ENCODE data around the gene ITPR1.

ITPR1 gene

GRCh38 chr3:4862973-4863372 lies 369.8 kb downstream of the ITPR1 start:
- Histone ChIP-seq H3K4me1 (peaks cover 12% of the 10 kb centered on the region), H3K27ac (no peak overlapping the region), H3K36me3 (no peaks in the 10 kb centered on the region), H3K27me3 (no peaks in the 10 kb centered on the region), H3K9ac (no peak overlapping the region), H3K4me2 (no peak overlapping the region), H4K20me1 (no peaks in the 10 kb centered on the region), H3K9me3 (peaks cover 15% of the 10 kb centered on the region), H3K4me3 (no peak overlapping the region)
- no peak for TF ChIP-seq Cebpa-rat (IDR thresholded peaks at IDR 0.05)

GRCh38 chr3:4864503-4864902 lies 371.4 kb downstream of the ITPR1 start:
- Histone ChIP-seq H3K9me3 (peaks cover 15% of the 10 kb centered on the region), H4K20me1 (no peaks in the 10 kb centered on the region), H3K27me3 (no peaks in the 10 kb centered on the region), H3K27ac (no peak overlapping the region), H3K4me3 (no peak overlapping the region), H3K4me2 (no peak overlapping the region), H3K4me1 (peaks cover 21% of the 10 kb centered on the region), H3K36me3 (no peaks in the 10 kb centered on the region), H3K9ac (no peak overlapping the region)
- TF ChIP-seq Cebpa-rat (IDR thresholded peaks at IDR 0.05): no peak

- no peaks in the 10 kb centered on the region for H3K27me3 ChIP-seq
- no peak overlapping the region for H3K4me3 ChIP-seq
- H3K36me3 ChIP-seq: no peaks in the 10 kb centered on the region
- peaks cover 13% of the 10 kb centered on the region for H3K9me3 ChIP-seq
- H3K27ac ChIP-seq: no peak overlapping the region
- peaks cover 21% of the 10 kb centered on the region for H3K4me1 ChIP-seq
- no peak overlapping the region for H3K4me2 ChIP-seq
- TF ChIP-seq Cebpa-rat (IDR thresholded peaks at IDR 0.05): no peak
- no peak overlapping the region for H3K9ac ChIP-seq
- no peaks in the 10 kb centered on the region for H4K20me1 ChIP-seq
These were observed 372.6 kb downstream of the ITPR1 start for GRCh38 chr3:4865714-4866113.

- no peak overlapping the region for H3K9ac ChIP-seq
- H3K36me3 ChIP-seq: no peaks in the 10 kb centered on the region
- H3K27ac ChIP-seq: no peak overlapping the region
- TF ChIP-seq Cebpa-rat (IDR thresholded peaks at IDR 0.05): no peak
- no peak overlapping the region for H3K4me3 ChIP-seq
- H3K4me1 ChIP-seq: peaks cover 21% of the 10 kb centered on the region
- peaks cover 2% of the 10 kb centered on the region for H3K9me3 ChIP-seq
- H3K27me3 ChIP-seq: no peaks in the 10 kb centered on the region
- no peak overlapping the region for H3K4me2 ChIP-seq
- no peaks in the 10 kb centered on the region for H4K20me1 ChIP-seq
These were observed 373.7 kb downstream of the ITPR1 start for GRCh38 chr3:4866866-4867265.

- Histone ChIP-seq H3K36me3 (no peaks in the 10 kb centered on the region), H3K27ac (no peak overlapping the region), H3K9ac (no peak overlapping the region), H4K20me1 (no peaks in the 10 kb centered on the region), H3K4me3 (no peak overlapping the region), H3K4me2 (no peak overlapping the region), H3K4me1 (no peaks in the 10 kb centered on the region), H3K9me3 (no peaks in the 10 kb centered on the region), H3K27me3 (no peaks in the 10 kb centered on the region)
- no peak for TF ChIP-seq Cebpa-rat (IDR thresholded peaks at IDR 0.05)
These were observed 384.1 kb downstream of the ITPR1 start for GRCh38 chr3:4877173-4877787.

- Histone ChIP-seq H3K27ac (no peak overlapping the region), H3K4me3 (no peak overlapping the region), H4K20me1 (no peaks in the 10 kb centered on the region), H3K36me3 (no peaks in the 10 kb centered on the region), H3K4me2 (no peak overlapping the region), H3K4me1 (no peaks in the 10 kb centered on the region), H3K27me3 (no peaks in the 10 kb centered on the region), H3K9ac (no peak overlapping the region), H3K9me3 (no peaks in the 10 kb centered on the region)
- TF ChIP-seq Cebpa-rat (IDR thresholded peaks at IDR 0.05): no peak
These were observed 387.7 kb downstream of the ITPR1 start for GRCh38 chr3:4880850-4881249.

GRCh38 chr3:4882548-4882947 lies 389.4 kb downstream of the ITPR1 start:
- Histone ChIP-seq H3K9ac (no peak overlapping the region), H3K4me1 (no peaks in the 10 kb centered on the region), H3K4me3 (no peak overlapping the region), H3K4me2 (no peak overlapping the region), H3K36me3 (no peaks in the 10 kb centered on the region), H3K9me3 (no peaks in the 10 kb centered on the region), H4K20me1 (no peaks in the 10 kb centered on the region), H3K27me3 (no peaks in the 10 kb centered on the region), H3K27ac (no peak overlapping the region)
- no peak for TF ChIP-seq Cebpa-rat (IDR thresholded peaks at IDR 0.05)

- no peak overlapping the region for H3K4me3 ChIP-seq
- no peak overlapping the region for H3K9ac ChIP-seq
- no peaks in the 10 kb centered on the region for H3K27me3 ChIP-seq
- no peak overlapping the region for H3K27ac ChIP-seq
- no peaks in the 10 kb centered on the region for H4K20me1 ChIP-seq
- no peaks in the 10 kb centered on the region for H3K36me3 ChIP-seq
- no peaks in the 10 kb centered on the region for H3K4me1 ChIP-seq
- no peaks in the 10 kb centered on the region for H3K9me3 ChIP-seq
- no peak for TF ChIP-seq Cebpa-rat (IDR thresholded peaks at IDR 0.05)
- no peak overlapping the region for H3K4me2 ChIP-seq
These were observed 389.9 kb downstream of the ITPR1 start for GRCh38 chr3:4883011-4883410.

GRCh38 chr3:4884888-4885287 lies 391.7 kb downstream of the ITPR1 start:
- Histone ChIP-seq H3K4me2 (no peak overlapping the region), H3K9ac (no peak overlapping the region)

GRCh38 chr3:4885316-4885715 lies 392.2 kb downstream of the ITPR1 start:
- H3K4me2 ChIP-seq: no peak overlapping the region
- no peak overlapping the region for H3K27ac ChIP-seq
- no peaks in the 10 kb centered on the region for H3K27me3 ChIP-seq
- H3K9me3 ChIP-seq: no peaks in the 10 kb centered on the region
- H3K4me3 ChIP-seq: no peak overlapping the region
- H3K9ac ChIP-seq: no peak overlapping the region
- TF ChIP-seq Cebpa-rat (IDR thresholded peaks at IDR 0.05): no peak
- H3K4me1 ChIP-seq: peaks cover 9% of the 10 kb centered on the region
- H3K36me3 ChIP-seq: no peaks in the 10 kb centered on the region
- no peaks in the 10 kb centered on the region for H4K20me1 ChIP-seq

More at GRCh38 chr3:4884888-4885287, 391.7 kb downstream of the ITPR1 start:
- H3K27ac ChIP-seq: no peak overlapping the region
- H3K4me3 ChIP-seq: no peak overlapping the region
- peaks cover 9% of the 10 kb centered on the region for H3K4me1 ChIP-seq
- no peaks in the 10 kb centered on the region for H3K9me3 ChIP-seq
- no peaks in the 10 kb centered on the region for H3K36me3 ChIP-seq
- no peaks in the 10 kb centered on the region for H4K20me1 ChIP-seq
- no peaks in the 10 kb centered on the region for H3K27me3 ChIP-seq
- TF ChIP-seq Cebpa-rat (IDR thresholded peaks at IDR 0.05): no peak

- H3K9me3 ChIP-seq: no peaks in the 10 kb centered on the region
- no peaks in the 10 kb centered on the region for H3K36me3 ChIP-seq
- no peak overlapping the region for H3K4me2 ChIP-seq
- no peak overlapping the region for H3K9ac ChIP-seq
- no peak overlapping the region for H3K27ac ChIP-seq
- H3K27me3 ChIP-seq: no peaks in the 10 kb centered on the region
- TF ChIP-seq Cebpa-rat (IDR thresholded peaks at IDR 0.05): no peak
- H3K4me1 ChIP-seq: peaks cover 9% of the 10 kb centered on the region
- H4K20me1 ChIP-seq: no peaks in the 10 kb centered on the region
- H3K4me3 ChIP-seq: no peak overlapping the region
These were observed 393.3 kb downstream of the ITPR1 start for GRCh38 chr3:4886448-4886847.
